Pericardium fibroblast (primary cell): ENCODE data around the gene PMPCA. TPM values are rescaled to one million over a fixed set of nuclear protein-coding genes. Genes with fewer than 3 reads are reported as not detected.

ENCODE experiments used
- total RNA-seq: library from RNA; depleted of rRNA; stranded (reverse); fragments of >200 nt; gene quantifications from 2 replicates; pipeline ENCODE4 v1.2.3, GENCODE V29; 2015

The PMPCA gene, protein sequence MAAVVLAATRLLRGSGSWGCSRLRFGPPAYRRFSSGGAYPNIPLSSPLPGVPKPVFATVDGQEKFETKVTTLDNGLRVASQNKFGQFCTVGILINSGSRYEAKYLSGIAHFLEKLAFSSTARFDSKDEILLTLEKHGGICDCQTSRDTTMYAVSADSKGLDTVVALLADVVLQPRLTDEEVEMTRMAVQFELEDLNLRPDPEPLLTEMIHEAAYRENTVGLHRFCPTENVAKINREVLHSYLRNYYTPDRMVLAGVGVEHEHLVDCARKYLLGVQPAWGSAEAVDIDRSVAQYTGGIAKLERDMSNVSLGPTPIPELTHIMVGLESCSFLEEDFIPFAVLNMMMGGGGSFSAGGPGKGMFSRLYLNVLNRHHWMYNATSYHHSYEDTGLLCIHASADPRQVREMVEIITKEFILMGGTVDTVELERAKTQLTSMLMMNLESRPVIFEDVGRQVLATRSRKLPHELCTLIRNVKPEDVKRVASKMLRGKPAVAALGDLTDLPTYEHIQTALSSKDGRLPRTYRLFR
- total RNA-seq = 47.2 and 48.3 TPM in 2 replicates

DNA sequence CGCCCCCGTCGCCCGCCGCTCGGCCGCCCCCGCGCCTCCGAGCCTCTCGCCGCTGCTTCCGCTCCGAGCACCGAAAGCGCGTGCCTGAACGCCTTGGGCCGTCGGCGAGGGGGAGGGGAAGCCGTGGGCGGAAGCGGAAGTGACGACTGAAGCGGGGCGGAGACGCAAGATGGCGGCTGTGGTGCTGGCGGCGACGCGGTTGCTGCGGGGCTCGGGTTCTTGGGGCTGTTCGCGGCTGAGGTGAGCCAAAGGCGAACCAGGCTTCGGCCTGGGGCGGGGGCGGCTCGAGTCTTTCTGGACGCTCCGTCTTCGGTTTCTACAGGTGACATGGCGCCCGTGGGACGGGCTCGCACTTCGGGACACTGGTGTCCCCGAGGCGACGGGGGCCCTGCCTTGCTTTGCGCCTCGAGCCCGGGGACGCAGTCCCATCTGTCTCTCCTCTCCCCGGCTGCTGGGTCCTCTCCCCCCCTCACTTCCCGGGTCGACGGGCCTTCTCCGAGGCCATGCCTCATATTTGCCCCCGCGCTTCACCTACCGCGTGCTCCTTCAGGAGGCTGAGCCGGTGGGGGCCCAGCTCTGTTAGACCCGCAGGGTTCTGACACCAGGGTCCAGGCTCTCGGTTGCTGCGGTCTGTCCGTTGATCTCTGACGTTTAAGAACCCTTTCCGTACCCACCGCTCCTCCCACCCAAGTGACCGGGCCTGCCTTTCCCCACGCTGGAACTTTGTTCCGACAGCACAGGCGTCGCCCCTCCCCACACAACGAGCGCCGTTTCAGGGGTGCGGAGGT, at the start of gene PMPCA, which contains the start of gene ENTR1:
Gene PMPCA, plus strand, starts transcription at position 159 of the 788 bp plus-strand sequence. Its CDS starts 11 bp downstream, at position 170.
Gene ENTR1, minus strand, starts transcription at position 115 of the 788 bp plus-strand sequence. CDS start 217 bp downstream, outside the sequence.

DNA sequence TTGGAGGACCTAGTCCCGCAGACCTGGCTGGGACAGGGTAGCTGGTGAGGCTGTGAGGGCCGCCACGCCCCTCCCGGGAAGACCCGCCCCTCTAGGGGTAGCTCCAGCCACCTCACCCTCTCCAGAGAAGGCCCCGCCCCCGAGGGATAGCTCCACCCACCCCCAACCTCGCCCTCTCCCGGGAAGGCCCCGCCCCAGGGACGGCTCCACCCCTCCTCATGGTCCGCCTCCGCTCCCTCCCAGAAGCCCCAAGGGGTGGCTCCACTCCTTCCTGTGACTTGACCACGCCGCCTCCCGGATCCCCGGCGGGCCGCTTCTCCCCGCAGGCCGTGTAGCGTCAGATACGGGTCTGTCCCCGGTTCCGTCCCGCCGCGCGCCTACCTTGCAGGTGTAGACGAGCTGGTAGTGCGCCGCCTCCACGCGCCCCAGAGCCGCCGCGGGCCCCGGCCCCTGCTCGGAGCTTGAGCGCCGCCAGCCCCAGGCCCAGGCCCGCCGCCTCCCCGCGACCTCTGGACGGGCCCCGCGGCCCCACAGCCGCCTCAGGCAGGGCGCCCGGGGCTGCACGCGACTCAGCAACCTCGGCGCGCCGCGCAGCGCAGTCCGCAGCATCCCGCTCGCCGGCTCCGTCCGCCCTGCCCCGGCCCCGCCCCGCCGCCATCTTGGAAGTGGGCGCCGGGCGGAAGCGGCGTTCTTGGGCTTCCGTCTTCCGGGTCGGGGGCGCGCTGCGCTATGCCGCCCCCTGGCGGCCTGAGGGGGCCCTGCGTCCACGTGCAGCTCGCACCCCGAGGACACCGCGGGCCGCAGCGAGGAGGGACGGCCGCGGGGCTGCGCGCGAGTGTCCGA, 47.1 kb upstream of the PMPCA start, which contains the start of gene DNLZ:
Gene DNLZ, minus strand, starts transcription at position 639 of the 843 bp plus-strand sequence. Its CDS starts 30 bp downstream, at position 609.

DNA sequence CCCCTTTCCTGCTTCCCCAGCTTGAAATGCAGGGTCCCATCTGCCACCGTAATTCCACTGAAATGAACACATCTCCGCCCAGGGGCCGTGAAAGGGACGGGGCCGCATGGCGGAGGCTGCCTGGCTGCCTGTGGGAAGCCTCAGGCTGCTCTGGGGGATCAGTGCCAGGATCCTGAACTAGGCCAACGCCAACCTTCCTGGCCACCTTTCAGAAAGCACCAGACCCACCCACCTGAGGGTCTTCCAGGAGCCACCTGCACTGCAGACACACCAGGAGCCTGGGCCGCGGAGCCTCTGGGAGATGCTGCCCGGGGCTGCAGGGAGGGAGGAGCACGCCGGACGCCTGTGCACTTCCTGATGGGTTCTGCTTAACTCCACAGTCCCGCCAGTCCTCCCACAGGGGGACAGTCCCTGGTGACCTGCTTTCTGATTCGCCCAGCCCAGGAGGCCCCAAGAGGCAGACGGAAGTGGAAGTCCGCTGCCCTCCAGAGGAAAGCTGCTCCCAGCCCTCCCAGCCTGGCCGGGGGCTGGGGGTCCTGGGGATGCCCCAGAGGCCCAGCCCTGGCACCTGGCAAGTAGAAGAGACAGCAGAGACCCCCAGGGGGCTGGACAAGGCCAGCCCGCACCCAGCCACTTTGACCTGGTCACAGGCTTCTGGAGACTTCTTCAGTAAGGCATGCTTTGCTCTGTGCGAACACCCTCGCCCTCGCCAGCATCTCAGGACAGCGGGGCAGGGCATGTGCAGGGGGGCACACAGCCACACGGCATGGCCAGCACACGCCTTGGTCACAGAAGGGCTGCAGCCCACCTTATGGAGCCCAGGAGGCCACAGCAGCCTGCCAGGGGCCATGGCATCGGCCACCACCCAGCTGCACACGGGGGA, 36.9 kb upstream of the PMPCA start, which contains the start of gene CARD9:
Gene CARD9, minus strand, starts transcription at position 370 of the 883 bp plus-strand sequence. CDS start 1,591 bp downstream, outside the sequence.

DNA sequence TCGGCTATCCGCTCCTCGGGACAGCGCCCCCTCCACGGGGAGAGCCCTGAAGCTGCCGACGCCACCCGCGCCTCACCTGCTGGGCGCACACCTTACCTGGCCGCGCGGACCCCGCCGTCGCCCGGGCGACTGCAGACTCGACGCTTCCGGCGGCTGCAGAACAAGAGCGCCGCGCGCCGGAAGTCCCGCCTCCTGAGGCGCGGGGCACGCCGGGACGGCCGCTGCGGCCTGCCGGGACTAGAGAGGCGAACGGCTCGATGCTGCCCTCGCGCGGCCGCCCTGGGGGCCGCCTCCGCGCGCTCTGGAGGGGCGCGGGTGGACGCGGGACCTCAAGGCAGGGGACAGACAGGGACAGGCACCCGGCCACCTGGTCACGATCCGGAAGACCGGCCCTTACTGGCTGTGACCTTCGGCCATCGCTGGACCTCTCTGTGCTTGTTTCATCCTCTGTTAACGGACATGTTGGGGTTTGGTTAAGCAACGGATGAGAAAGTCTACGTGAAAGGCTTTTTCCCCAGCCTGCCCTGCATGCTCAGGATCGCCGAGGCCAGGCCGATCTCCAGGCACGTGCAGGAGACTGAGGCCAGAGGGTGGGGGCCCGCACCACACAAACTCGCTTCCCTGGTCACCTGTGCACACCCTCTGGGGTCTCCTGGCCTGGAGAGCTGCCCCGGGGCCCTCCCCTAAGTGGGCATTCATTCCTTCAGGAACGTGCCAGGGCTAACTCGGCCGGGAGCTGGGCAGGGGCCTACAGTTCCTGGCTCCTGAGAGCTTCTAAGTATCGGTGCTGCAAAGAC, 10.2 kb upstream of the PMPCA start, which contains the start of gene SNAPC4:
Gene SNAPC4, minus strand, starts transcription at position 133 of the 797 bp plus-strand sequence. CDS start 1,742 bp downstream, outside the sequence.

DNA sequence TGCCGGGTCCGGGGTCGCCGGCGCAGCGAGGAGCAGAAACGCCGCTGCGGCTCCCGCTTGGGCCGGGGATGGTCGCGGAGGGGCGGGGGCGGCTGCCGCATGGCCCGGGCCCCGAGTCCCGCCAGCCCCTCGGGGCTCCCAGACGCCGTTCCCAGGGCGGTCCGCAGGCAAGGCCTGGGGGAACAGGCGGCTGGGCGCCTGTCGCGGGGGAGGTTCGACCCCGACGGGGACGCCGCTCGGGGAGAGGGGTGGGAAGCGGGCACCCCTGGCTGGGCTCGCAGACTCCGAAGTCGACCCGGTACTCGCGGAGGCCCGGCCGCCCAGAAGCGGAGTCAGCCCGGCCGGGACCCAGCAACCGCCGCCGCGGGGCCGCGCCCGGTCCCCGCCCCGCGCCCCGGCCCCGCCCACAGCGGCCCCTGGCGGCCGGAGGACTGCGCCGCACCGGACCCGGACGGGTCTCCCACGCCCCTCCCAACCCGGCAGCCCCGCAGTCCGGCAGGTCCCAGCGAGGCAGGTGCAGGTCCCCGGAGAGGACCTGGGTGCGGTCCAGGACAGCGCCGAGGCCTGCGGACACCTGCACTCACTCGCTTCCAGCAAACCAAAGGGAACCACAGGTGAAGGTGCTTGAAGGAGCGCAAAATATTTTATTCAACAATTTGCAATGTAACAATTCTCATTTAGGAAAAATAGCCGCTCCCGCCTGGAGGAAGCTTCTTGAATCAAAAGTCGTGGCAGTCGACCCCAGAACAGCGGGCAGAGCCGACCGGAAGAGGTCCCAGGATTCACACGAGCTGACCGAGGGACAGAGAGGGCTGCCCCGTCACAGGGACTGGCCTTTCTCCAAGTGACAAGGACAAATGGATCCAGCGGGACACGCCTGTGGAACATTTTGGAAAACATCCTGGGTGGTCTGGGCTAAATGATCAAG, 29.3 kb downstream of the PMPCA start, which contains the start of gene INPP5E:
Gene INPP5E, minus strand, starts transcription at position 365 of the 928 bp plus-strand sequence. CDS start 426 bp downstream, outside the sequence.

Other genes with a start within 250 kb of the PMPCA start
- not detected in 2 replicates for gene LHX3, start 205.5 kb upstream of the PMPCA start, total RNA-seq
- 11.3 and 11.8 TPM in 2 replicates for gene QSOX2, start 164.8 kb upstream of the PMPCA start, total RNA-seq
- gene CCDC187, start 106.6 kb upstream of the PMPCA start, total RNA-seq = not detected in 2 replicates
- gene GPSM1, start 83.1 kb upstream of the PMPCA start, total RNA-seq = 41.1 and 50.1 TPM in 2 replicates
- 34.6 and 37.6 TPM in 2 replicates for gene DNLZ, start 46.9 kb upstream of the PMPCA start, total RNA-seq
- 1.5 and 4.3 TPM in 2 replicates for gene CARD9, start 37.0 kb upstream of the PMPCA start, total RNA-seq
- gene SNAPC4, start 10.5 kb upstream of the PMPCA start, total RNA-seq = 6.1 and 6.3 TPM in 2 replicates
- gene ENTR1, start within 50 bp of the PMPCA start, total RNA-seq = 31.6 and 40.7 TPM in 2 replicates
- 11.2 and 15.9 TPM in 2 replicates for gene INPP5E, start 29.2 kb downstream of the PMPCA start, total RNA-seq
- gene SEC16A, start 72.4 kb downstream of the PMPCA start, total RNA-seq = 40.7 and 46.1 TPM in 2 replicates
- gene NOTCH1, start 135.4 kb downstream of the PMPCA start, total RNA-seq = 9.4 and 13.8 TPM in 2 replicates